DOHH2 (cell line): Measurements from ENCODE around the gene F2RL3.

Experiments
- H3F3A ChIP-seq: fragments of 200-600 bp; sonication (generic), shearing (Covaris generic); 2 replicates; pipeline ENCODE4 v1.6.0; 2016; ENCODE audit warnings: antibody characterized with exemption, mild to moderate bottlenecking; ENCODE audit not compliant: control insufficient read depth, insufficient read depth
- H3K27ac ChIP-seq: fragments of 200-600 bp; sonication (generic); 2 replicates; pipeline ENCODE4 v1.5.1; 2014; ENCODE audit warnings: low read depth, mild to moderate bottlenecking, low read length, moderate library complexity
- H3K27me3 ChIP-seq: fragments of 200-600 bp; sonication (generic); 2 replicates; pipeline ENCODE4 v1.6.1; 2014; ENCODE audit warnings: mild to moderate bottlenecking, low read length, mixed read lengths; ENCODE audit not compliant: control insufficient read depth
- H3K36me3 ChIP-seq: fragments of 200-600 bp; sonication (generic); 2 replicates; pipeline ENCODE4 v1.6.1; 2014; ENCODE audit warnings: mild to moderate bottlenecking, low read length, moderate library complexity, mixed read lengths; ENCODE audit not compliant: control insufficient read depth
- H3K4me1 ChIP-seq: fragments of 200-600 bp; sonication (generic); 2 replicates; pipeline ENCODE4 v1.6.1; 2014; ENCODE audit warnings: mild to moderate bottlenecking, low read length, mixed read lengths; ENCODE audit not compliant: control insufficient read depth
- H3K4me2 ChIP-seq: fragments of 200-600 bp; sonication (generic); 2 replicates; pipeline ENCODE4 v1.6.0; 2014; ENCODE audit warnings: mild to moderate bottlenecking, low read length, moderate library complexity
- H3K4me3 ChIP-seq: fragments of 200-600 bp; sonication (generic); 2 replicates; pipeline ENCODE4 v1.5.1; 2014; ENCODE audit warnings: mild to moderate bottlenecking, low read length, mixed read lengths
- H3K79me2 ChIP-seq: fragments of 200-600 bp; sonication (generic); 2 replicates; pipeline ENCODE4 v1.6.1; 2014; ENCODE audit warnings: mild to moderate bottlenecking, low read length, mixed read lengths; ENCODE audit not compliant: control insufficient read depth
- H3K9me2 ChIP-seq: fragments of 200-600 bp; sonication (generic); replicated peaks from 2 replicates; pipeline ENCODE4 v1.6.1; 2014; ENCODE audit warnings: mild to moderate bottlenecking, low read length, mixed read lengths; ENCODE audit not compliant: control insufficient read depth
- H3K9me3 ChIP-seq: fragments of 200-600 bp; sonication (generic); 2 replicates; pipeline ENCODE4 v1.6.1; 2014; ENCODE audit warnings: antibody characterized with exemption, low read length, mixed read lengths; ENCODE audit not compliant: control insufficient read depth, insufficient read depth
- H4K20me1 ChIP-seq: fragments of 200-600 bp; sonication (generic); 2 replicates; pipeline ENCODE4 v1.6.0; 2014; ENCODE audit warnings: low read depth, mild to moderate bottlenecking, antibody characterized with exemption, low read length, moderate library complexity; ENCODE audit not compliant: control insufficient read depth, insufficient read depth
- EZH2phosphoT487 ChIP-seq: fragments of 200-600 bp; sonication (generic); IDR thresholded peaks from 2 replicates; pipeline ENCODE4 v1.6.1; 2017; ENCODE audit warnings: borderline replicate concordance, mild to moderate bottlenecking, antibody characterized with exemption, low read length, moderate library complexity, mixed read lengths
- TF ChIP-seq, protein P1 (sequence below): fragments of 200-600 bp; sonication (generic); IDR thresholded peaks from one replicate; pipeline ENCODE4 v1.5.1; 2014; ENCODE audit warnings: antibody characterized with exemption, mild to moderate bottlenecking, low read depth, low read length; ENCODE audit not compliant: poor library complexity, severe bottlenecking

F2RL3 gene

GRCh38 chr19:16853066-16853465 is 35.7 kb upstream of the F2RL3 start:
- no peaks in the 10 kb centered on the region for H3K9me3 ChIP-seq
- no peak overlapping the region for H3K4me3 ChIP-seq
- no peak for TF ChIP-seq EZH2phosphoT487
- TF ChIP-seq, protein P1, sequence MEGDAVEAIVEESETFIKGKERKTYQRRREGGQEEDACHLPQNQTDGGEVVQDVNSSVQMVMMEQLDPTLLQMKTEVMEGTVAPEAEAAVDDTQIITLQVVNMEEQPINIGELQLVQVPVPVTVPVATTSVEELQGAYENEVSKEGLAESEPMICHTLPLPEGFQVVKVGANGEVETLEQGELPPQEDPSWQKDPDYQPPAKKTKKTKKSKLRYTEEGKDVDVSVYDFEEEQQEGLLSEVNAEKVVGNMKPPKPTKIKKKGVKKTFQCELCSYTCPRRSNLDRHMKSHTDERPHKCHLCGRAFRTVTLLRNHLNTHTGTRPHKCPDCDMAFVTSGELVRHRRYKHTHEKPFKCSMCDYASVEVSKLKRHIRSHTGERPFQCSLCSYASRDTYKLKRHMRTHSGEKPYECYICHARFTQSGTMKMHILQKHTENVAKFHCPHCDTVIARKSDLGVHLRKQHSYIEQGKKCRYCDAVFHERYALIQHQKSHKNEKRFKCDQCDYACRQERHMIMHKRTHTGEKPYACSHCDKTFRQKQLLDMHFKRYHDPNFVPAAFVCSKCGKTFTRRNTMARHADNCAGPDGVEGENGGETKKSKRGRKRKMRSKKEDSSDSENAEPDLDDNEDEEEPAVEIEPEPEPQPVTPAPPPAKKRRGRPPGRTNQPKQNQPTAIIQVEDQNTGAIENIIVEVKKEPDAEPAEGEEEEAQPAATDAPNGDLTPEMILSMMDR = no peak
- no peaks in the 10 kb centered on the region for H3K79me2 ChIP-seq
- H3K4me1 ChIP-seq = no peaks in the 10 kb centered on the region
- no peaks in the 10 kb centered on the region for H3K27me3 ChIP-seq
- no peaks in the 10 kb centered on the region for H3F3A ChIP-seq
- no peaks in the 10 kb centered on the region for H3K9me2 ChIP-seq
- no peak overlapping the region for H3K4me2 ChIP-seq
- H3K36me3 ChIP-seq = peaks cover 64% of the 10 kb centered on the region
- H3K27ac ChIP-seq = no peak overlapping the region
- no peaks in the 10 kb centered on the region for H4K20me1 ChIP-seq

DNA sequence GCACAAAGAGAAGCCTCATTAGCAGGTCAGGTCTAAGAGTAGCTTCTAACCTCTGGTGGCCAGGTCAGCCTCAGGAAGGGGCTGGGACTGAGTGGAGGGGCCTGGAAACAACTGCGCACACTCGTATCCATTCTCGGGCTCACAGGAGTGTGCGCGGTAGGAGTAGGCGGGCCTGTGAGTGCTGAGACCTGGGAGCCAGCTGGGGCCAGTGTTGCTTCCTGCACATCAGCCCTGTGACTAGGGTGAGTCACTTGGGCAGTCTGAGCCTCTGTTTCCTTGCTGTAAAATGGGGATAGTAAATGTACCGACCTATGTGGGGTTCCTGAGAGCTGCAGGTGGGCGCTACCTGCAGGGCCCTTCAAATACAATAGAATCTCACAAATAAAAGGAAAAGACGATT is 32.7 kb upstream of the F2RL3 start:
- Histone ChIP-seq H3F3A (no peaks in the 10 kb centered on the region), H3K27ac (no peak overlapping the region), H3K4me2 (no peak overlapping the region), H3K9me3 (no peaks in the 10 kb centered on the region), H3K4me3 (no peak overlapping the region), H3K9me2 (no peaks in the 10 kb centered on the region), H3K36me3 (peaks cover 43% of the 10 kb centered on the region), H3K27me3 (no peaks in the 10 kb centered on the region), H4K20me1 (no peaks in the 10 kb centered on the region), H3K79me2 (no peaks in the 10 kb centered on the region), H3K4me1 (0 out of 2 replicates have a peak, but pooled peaks cover 2% of the 10 kb centered on the region)
- TF ChIP-seq, protein P1 = no peak
- no peak for TF ChIP-seq EZH2phosphoT487

- Histone ChIP-seq H3K9me3 (no peaks in the 10 kb centered on the region), H3K4me2 (no peak overlapping the region), H3F3A (no peaks in the 10 kb centered on the region), H3K27me3 (no peaks in the 10 kb centered on the region), H3K79me2 (no peaks in the 10 kb centered on the region), H3K4me1 (0 out of 2 replicates have a peak, but pooled peaks cover 2% of the 10 kb centered on the region), H3K9me2 (no peaks in the 10 kb centered on the region), H4K20me1 (no peaks in the 10 kb centered on the region), H3K27ac (no peak overlapping the region), H3K36me3 (peaks cover 32% of the 10 kb centered on the region), H3K4me3 (no peak overlapping the region)
- TF ChIP-seq EZH2phosphoT487 = no peak
- TF ChIP-seq, protein P1 = no peak
These were observed 29.2 kb upstream of the F2RL3 start for GRCh38 chr19:16859626-16860025.
